Measurements from ENCODE around the gene FBXL16. TPM values are rescaled to one million over a fixed set of nuclear protein-coding genes. Genes with fewer than 3 reads are reported as not detected.

The FBXL16 gene
- total RNA-seq, 2 donors from 2014 or later, result 8.8 TPM

GRCh38 chr16:674968-675883, 30.4 kb downstream of the FBXL16 start, which contains the start of gene RHBDL1:
Gene RHBDL1 (plus strand): TSS chr16:675671. CDS start chr16:675791, 120 bp downstream.
- DNase-seq (no peak), ATAC-seq (replicated peaks in 1 of 2) (no peak)
- peaks cover 0 to 2% of the 10 kb centered on the region in 2 donors for H3K36me3 Mint-ChIP-seq (ENCODE audit: insufficient read depth in 2 of 2)
- no peaks in the 10 kb centered on the region for H3K27me3 Mint-ChIP-seq (ENCODE audit: low read depth)
- H3K27ac Mint-ChIP-seq, result no peak within 1 kb of the TSS
- H3K4me3 Mint-ChIP-seq, result peak within 1 kb of the TSS; percentile 31 to 63
- H3K4me1 Mint-ChIP-seq (ENCODE audit: low read depth), result peaks cover 7% of the 10 kb centered on the region
- no peaks in the 10 kb centered on the region for H3K9me3 Mint-ChIP-seq

- Mint-ChIP-seq H3K4me1 (ENCODE audit: low read depth) (peaks cover 11% of the 10 kb centered on the region), H3K36me3 (ENCODE audit: insufficient read depth in 2 of 2) (peaks cover 0 to 2% of the 10 kb centered on the region in 2 donors), H3K27ac (no peak overlapping the region), H3K9me3 (no peaks in the 10 kb centered on the region), H3K4me3 (no peak overlapping the region), H3K27me3 (ENCODE audit: low read depth) (no peaks in the 10 kb centered on the region)
- DNase-seq (no peak), ATAC-seq (replicated peaks in 1 of 2) (no peak)
These were observed 31.3 kb downstream of the FBXL16 start for GRCh38 chr16:674214-674881.

- H3K36me3 Mint-ChIP-seq (ENCODE audit: insufficient read depth in 2 of 2), result peaks cover 0 to 2% of the 10 kb centered on the region in 2 donors
- no peaks in the 10 kb centered on the region for H3K27me3 Mint-ChIP-seq (ENCODE audit: low read depth)
- H3K9me3 Mint-ChIP-seq, result no peaks in the 10 kb centered on the region
- no peak overlapping the region for H3K4me3 Mint-ChIP-seq
- peaks cover 4% of the 10 kb centered on the region for H3K4me1 Mint-ChIP-seq (ENCODE audit: low read depth)
- no peak for DNase-seq
- H3K27ac Mint-ChIP-seq, result no peak overlapping the region
- no peak for ATAC-seq (replicated peaks in 1 of 2)
These were observed 32.1 kb downstream of the FBXL16 start for GRCh38 chr16:673399-673991.

GRCh38 chr16:672851-673250, 32.8 kb downstream of the FBXL16 start:
- no peaks in the 10 kb centered on the region for H3K9me3 Mint-ChIP-seq
- no peak overlapping the region for H3K27ac Mint-ChIP-seq
- no peaks in the 10 kb centered on the region for H3K27me3 Mint-ChIP-seq (ENCODE audit: low read depth)
- no peak overlapping the region for H3K4me3 Mint-ChIP-seq
- ATAC-seq (replicated peaks in 1 of 2) (no peak), DNase-seq (no peak)
- H3K36me3 Mint-ChIP-seq (ENCODE audit: insufficient read depth in 2 of 2), result peaks cover 0 to 2% of the 10 kb centered on the region in 2 donors
- peaks cover 4% of the 10 kb centered on the region for H3K4me1 Mint-ChIP-seq (ENCODE audit: low read depth)

- Mint-ChIP-seq H3K27me3 (ENCODE audit: low read depth) (no peaks in the 10 kb centered on the region), H3K27ac (no peak overlapping the region), H3K9me3 (no peaks in the 10 kb centered on the region), H3K4me1 (ENCODE audit: low read depth) (peaks cover 9% of the 10 kb centered on the region), H3K36me3 (ENCODE audit: insufficient read depth in 2 of 2) (peaks cover 0 to 2% of the 10 kb centered on the region in 2 donors), H3K4me3 (no peak overlapping the region)
- ATAC-seq (replicated peaks in 1 of 2), result no peak
- DNase-seq, result no peak
These were observed 33.2 kb downstream of the FBXL16 start for GRCh38 chr16:672371-672770.

GRCh38 chr16:671353-672131, 34.1 kb downstream of the FBXL16 start:
- Mint-ChIP-seq H3K27me3 (ENCODE audit: low read depth) (no peaks in the 10 kb centered on the region), H3K9me3 (no peaks in the 10 kb centered on the region), H3K4me1 (ENCODE audit: low read depth) (peaks cover 9% of the 10 kb centered on the region), H3K27ac (no peak overlapping the region), H3K4me3 (no peak overlapping the region), H3K36me3 (ENCODE audit: insufficient read depth in 2 of 2) (peaks cover 0 to 2% of the 10 kb centered on the region in 2 donors)
- ATAC-seq (replicated peaks in 1 of 2) (no peak), DNase-seq (no peak)

GRCh38 chr16:670485-671352, 34.9 kb downstream of the FBXL16 start:
- H3K27me3 Mint-ChIP-seq (ENCODE audit: low read depth), result no peaks in the 10 kb centered on the region
- ATAC-seq (replicated peaks in 1 of 2), result no peak
- no peaks in the 10 kb centered on the region for H3K9me3 Mint-ChIP-seq
- no peak overlapping the region for H3K27ac Mint-ChIP-seq
- DNase-seq, result no peak
- peaks cover 0 to 2% of the 10 kb centered on the region in 2 donors for H3K36me3 Mint-ChIP-seq (ENCODE audit: insufficient read depth in 2 of 2)
- peak overlapping the region; percentile 46 to 52 for H3K4me3 Mint-ChIP-seq
- H3K4me1 Mint-ChIP-seq (ENCODE audit: low read depth), result peaks cover 9% of the 10 kb centered on the region

GRCh38 chr16:669666-670065, 35.9 kb downstream of the FBXL16 start:
- peaks cover 9% of the 10 kb centered on the region for H3K4me1 Mint-ChIP-seq (ENCODE audit: low read depth)
- H3K27ac Mint-ChIP-seq, result no peak overlapping the region
- peaks cover 0 to 2% of the 10 kb centered on the region in 2 donors for H3K36me3 Mint-ChIP-seq (ENCODE audit: insufficient read depth in 2 of 2)
- H3K4me3 Mint-ChIP-seq, result peak overlapping the region; percentile 46 to 85
- DNase-seq (no peak), ATAC-seq (replicated peaks in 1 of 2) (no peak)
- H3K9me3 Mint-ChIP-seq, result no peaks in the 10 kb centered on the region
- H3K27me3 Mint-ChIP-seq (ENCODE audit: low read depth), result no peaks in the 10 kb centered on the region

GRCh38 chr16:668519-669171, 37.0 kb downstream of the FBXL16 start:
- Mint-ChIP-seq H3K36me3 (ENCODE audit: insufficient read depth in 2 of 2) (peaks cover 0 to 2% of the 10 kb centered on the region in 2 donors), H3K9me3 (no peaks in the 10 kb centered on the region), H3K27me3 (ENCODE audit: low read depth) (no peaks in the 10 kb centered on the region), H3K27ac (peak overlapping the region; percentile 46), H3K4me3 (peak overlapping the region; percentile 85 to 88), H3K4me1 (ENCODE audit: low read depth) (peaks cover 9% of the 10 kb centered on the region)
- ATAC-seq (replicated peaks in 1 of 2) (peak in 1 of 2 donors; percentile 11), DNase-seq (no peak)

- H3K4me3 Mint-ChIP-seq, result peak within 1 kb of the TSS; percentile 85 to 88
- peak within 1 kb of the TSS; percentile 85 for H3K27ac Mint-ChIP-seq
- H3K36me3 Mint-ChIP-seq (ENCODE audit: insufficient read depth in 2 of 2), result peaks cover 0 to 2% of the 10 kb centered on the region in 2 donors
- peaks cover 9% of the 10 kb centered on the region for H3K4me1 Mint-ChIP-seq (ENCODE audit: low read depth)
- peak; percentile 95 to 97 for ATAC-seq (replicated peaks in 1 of 2)
- peak; percentile 96 to 98 for DNase-seq
- H3K9me3 Mint-ChIP-seq, result no peaks in the 10 kb centered on the region
- H3K27me3 Mint-ChIP-seq (ENCODE audit: low read depth), result no peaks in the 10 kb centered on the region
These were observed 37.7 kb downstream of the FBXL16 start, which contains the start of gene RHOT2 for GRCh38 chr16:667780-668518. Gene RHOT2 (plus strand): TSS chr16:668132. CDS start chr16:668200, 68 bp downstream.

Data from activated T-cell treated with anti-CD3 and anti-CD28 coated beads, Interleukin-2, amount 50 U/mL, for 72 hours (primary cell).